ENCODE results near the gene ST3GAL2.

ST3GAL2 gene

GRCh38 chr16:70474320-70475053 lies 35.6 kb upstream of the ST3GAL2 start:
- Mint-ChIP-seq H3K9me3 (no peaks in the 10 kb centered on the region), H3K27me3 (ENCODE audit: low read depth, poor library complexity) (peaks cover 2% of the 10 kb centered on the region), H3K36me3 (ENCODE audit: low read depth) (no peaks in the 10 kb centered on the region), H3K4me1 (no peaks in the 10 kb centered on the region), H3K27ac (no peak overlapping the region), H3K4me3 (no peak overlapping the region)
- no peak for DNase-seq
- no peak for TF ChIP-seq CTCF (IDR thresholded peaks at IDR 0.05)

GRCh38 chr16:70473446-70474319 lies 34.8 kb upstream of the ST3GAL2 start:
- DNase-seq: no peak
- Mint-ChIP-seq H3K4me1 (no peaks in the 10 kb centered on the region), H3K36me3 (ENCODE audit: low read depth) (no peaks in the 10 kb centered on the region), H3K4me3 (no peak overlapping the region), H3K27me3 (ENCODE audit: low read depth, poor library complexity) (peaks cover 2% of the 10 kb centered on the region), H3K27ac (peak overlapping the region; percentile 77), H3K9me3 (no peaks in the 10 kb centered on the region)
- TF ChIP-seq CTCF (IDR thresholded peaks at IDR 0.05): no peak

- Mint-ChIP-seq H3K27ac (no peak overlapping the region), H3K4me3 (no peak overlapping the region), H3K27me3 (ENCODE audit: low read depth, poor library complexity) (peaks cover 2% of the 10 kb centered on the region), H3K9me3 (no peaks in the 10 kb centered on the region), H3K36me3 (ENCODE audit: low read depth) (no peaks in the 10 kb centered on the region), H3K4me1 (no peaks in the 10 kb centered on the region)
- TF ChIP-seq CTCF (IDR thresholded peaks at IDR 0.05): no peak
- no peak for DNase-seq
Measured at GRCh38 chr16:70472786-70473433, 34.0 kb upstream of the ST3GAL2 start.

GRCh38 chr16:70470927-70471341 lies 32.0 kb upstream of the ST3GAL2 start:
- TF ChIP-seq CTCF (IDR thresholded peaks at IDR 0.05): peak; percentile 39
- Mint-ChIP-seq H3K27ac (no peak overlapping the region), H3K9me3 (no peaks in the 10 kb centered on the region), H3K27me3 (ENCODE audit: low read depth, poor library complexity) (peaks cover 2% of the 10 kb centered on the region), H3K36me3 (ENCODE audit: low read depth) (no peaks in the 10 kb centered on the region), H3K4me1 (no peaks in the 10 kb centered on the region), H3K4me3 (no peak overlapping the region)
- peak; percentile 60 for DNase-seq

- no peak for DNase-seq
- no peak overlapping the region for H3K27ac Mint-ChIP-seq
- H3K4me1 Mint-ChIP-seq: no peaks in the 10 kb centered on the region
- H3K36me3 Mint-ChIP-seq (ENCODE audit: low read depth): no peaks in the 10 kb centered on the region
- no peaks in the 10 kb centered on the region for H3K27me3 Mint-ChIP-seq (ENCODE audit: low read depth, poor library complexity)
- no peak for TF ChIP-seq CTCF (IDR thresholded peaks at IDR 0.05)
- H3K4me3 Mint-ChIP-seq: no peak overlapping the region
- no peaks in the 10 kb centered on the region for H3K9me3 Mint-ChIP-seq
Measured at GRCh38 chr16:70470141-70470926, 31.4 kb upstream of the ST3GAL2 start.
